ENCODE results near the gene EGLN2.
"Not testable (repeated sequence)": the region's sequence is repeated elsewhere in the genome, so short reads cannot be mapped to it uniquely, and the experiment has no call there.

Gene EGLN2

GRCh38 chr19:40802300-40803169 lies 3.5 kb downstream of the EGLN2 start:
- no peak for FAIRE-seq

GRCh38 chr19:40803170-40803856 lies 4.3 kb downstream of the EGLN2 start:
- FAIRE-seq, result no peak

GRCh38 chr19:40803857-40804782 lies 5.1 kb downstream of the EGLN2 start:
- no peak for FAIRE-seq

- no peak for FAIRE-seq
These were observed 5.8 kb downstream of the EGLN2 start for GRCh38 chr19:40804783-40805242.

GRCh38 chr19:40805258-40805868 lies 6.4 kb downstream of the EGLN2 start:
- FAIRE-seq, result no peak

GRCh38 chr19:40806423-40807146 lies 7.6 kb downstream of the EGLN2 start:
- FAIRE-seq, result no peak

- no peak for FAIRE-seq
These were observed 8.4 kb downstream of the EGLN2 start for GRCh38 chr19:40807147-40808020.

- no peak for FAIRE-seq
These were observed 9.0 kb downstream of the EGLN2 start for GRCh38 chr19:40808021-40808325.

- no peak for FAIRE-seq
These were observed 9.5 kb downstream of the EGLN2 start for GRCh38 chr19:40808497-40808896.

- no peak for FAIRE-seq
These were observed 10.5 kb downstream of the EGLN2 start for GRCh38 chr19:40809358-40810086.

- no peak for FAIRE-seq
These were observed 11.2 kb downstream of the EGLN2 start for GRCh38 chr19:40810160-40810559.

- not testable (repeated sequence) for FAIRE-seq
These were observed 11.8 kb downstream of the EGLN2 start for GRCh38 chr19:40810649-40811408.

- FAIRE-seq, result no peak
These were observed 12.7 kb downstream of the EGLN2 start for GRCh38 chr19:40811478-40812341.

- FAIRE-seq, result not testable (repeated sequence)
These were observed 13.6 kb downstream of the EGLN2 start for GRCh38 chr19:40812571-40812970.

- no peak for FAIRE-seq
These were observed 14.2 kb downstream of the EGLN2 start for GRCh38 chr19:40813182-40813581.

GRCh38 chr19:40815223-40815622 lies 16.2 kb downstream of the EGLN2 start:
- FAIRE-seq, result no peak

- FAIRE-seq, result not testable (repeated sequence)
These were observed 19.7 kb downstream of the EGLN2 start for GRCh38 chr19:40818480-40819399.
